Stimulated activated CD4-positive, alpha-beta T cell treated with anti-CD3 and anti-CD28 coated beads, Interleukin-12 subunit alpha, Interleukin-12 subunit beta, amount 100 ng/mL, for 24 hours (primary cell): ENCODE data around the gene ARID3A.
A peak's percentile ranks its signal among the peaks of the same experiment; 100 is the strongest.
"Not testable (repeated sequence)": the region's sequence is repeated elsewhere in the genome, so short reads cannot be mapped to it uniquely, and the experiment has no call there.

ENCODE experiments used
- DNase-seq, 2 experiments: peaks; one replicate each; pipeline ENCODE4 v3.0.0-alpha.2; 2020; ENCODE audit warnings: low read depth in 2 of 2

ARID3A gene

GRCh38 chr19:1017115-1017905, 91.5 kb downstream of the ARID3A start:
- DNase-seq = no peak

DNA sequence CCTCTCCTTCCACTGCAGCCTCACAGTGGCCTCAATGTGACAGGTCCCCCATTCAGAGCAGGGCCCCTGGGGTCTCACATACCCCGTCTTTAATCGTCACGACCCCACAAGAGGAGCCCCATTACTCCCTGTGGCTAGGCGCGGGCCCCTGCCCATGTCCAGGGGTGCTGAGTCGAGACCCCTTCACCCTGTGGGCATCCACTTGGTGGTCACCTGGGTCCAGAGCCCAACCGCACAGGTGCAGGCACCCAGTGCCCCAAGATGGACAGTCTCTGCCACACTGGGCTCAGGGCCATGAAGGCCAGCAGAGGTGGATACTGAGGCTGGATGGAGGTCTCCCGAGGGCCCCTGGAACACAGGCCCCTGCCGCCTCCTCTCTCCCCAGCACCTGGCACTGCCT, 92.1 kb downstream of the ARID3A start:
- no peak for DNase-seq

- no peak for DNase-seq
Measured at GRCh38 chr19:1018393-1018792, 92.6 kb downstream of the ARID3A start.

DNA sequence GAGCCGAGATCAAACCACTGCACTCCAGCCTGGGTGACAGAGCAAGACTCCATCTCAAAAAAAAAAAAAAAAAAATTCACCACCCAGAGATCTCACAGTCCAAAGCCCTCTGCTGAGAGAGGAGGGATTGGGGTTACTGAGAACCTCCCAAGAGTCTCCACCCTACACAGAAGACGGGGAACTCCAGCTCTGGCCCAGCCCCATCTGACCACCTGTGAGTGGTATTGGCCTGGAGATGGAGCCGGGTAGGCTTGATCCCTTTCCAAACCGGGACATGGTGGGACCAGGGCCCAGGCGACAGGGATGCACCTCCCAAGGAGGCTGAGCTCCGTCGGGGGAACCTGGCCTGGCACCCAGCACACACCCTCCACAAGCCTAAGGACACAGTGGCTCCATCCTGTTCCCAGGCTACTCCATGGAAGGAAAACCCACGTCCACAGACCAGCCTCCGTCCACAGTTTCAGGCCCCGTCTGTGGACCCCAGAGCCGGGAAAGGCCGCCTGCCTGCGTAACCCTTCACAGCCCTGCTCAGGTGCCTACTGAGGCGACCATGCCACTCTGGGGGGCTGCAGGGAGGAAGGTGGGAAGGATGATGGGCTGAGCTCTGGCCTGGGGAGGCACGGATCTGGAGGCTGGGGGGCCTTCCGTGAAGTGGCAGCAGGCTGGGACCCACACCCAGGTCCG, 93.2 kb downstream of the ARID3A start:
- no peak for DNase-seq

DNA sequence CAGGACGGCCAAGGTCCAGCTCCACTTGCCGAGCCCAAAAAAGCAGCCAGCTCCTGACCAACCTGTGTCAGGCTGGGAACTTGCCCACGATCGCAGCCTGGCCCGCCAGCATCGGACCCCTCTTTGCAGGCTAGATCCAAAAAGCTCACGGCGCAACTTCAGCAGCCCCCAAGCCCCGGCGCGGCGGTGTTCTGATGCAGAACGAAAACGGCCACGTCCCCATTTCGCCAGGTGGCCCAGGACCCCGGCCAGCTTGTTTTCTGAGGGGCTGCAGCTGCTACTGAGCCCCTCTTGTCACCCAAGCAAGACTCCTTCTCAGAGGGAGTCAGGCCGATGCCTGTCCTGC, 93.8 kb downstream of the ARID3A start:
- no peak for DNase-seq

GRCh38 chr19:1019980-1020867, 94.4 kb downstream of the ARID3A start:
- no peak for DNase-seq

- peak; percentile 92 to 94 for DNase-seq
Measured at GRCh38 chr19:1020868-1021425, 95.1 kb downstream of the ARID3A start, which contains the start of gene TMEM259. TMEM259 (minus strand) TSS chr19:1021123; CDS start chr19:1020996, 127 bp downstream.

- DNase-seq = not testable (repeated sequence)
Measured at GRCh38 chr19:1023883-1024188, 98.0 kb downstream of the ARID3A start.

GRCh38 chr19:1025080-1025479, 99.2 kb downstream of the ARID3A start:
- not testable (repeated sequence) for DNase-seq
